ENCODE data around the gene BTN2A1.
"Not testable (repeated sequence)": the region's sequence is repeated elsewhere in the genome, so short reads cannot be mapped to it uniquely, and the experiment has no call there.

BTN2A1 gene

GRCh38 chr6:26459023-26459810, 1.5 kb downstream of the BTN2A1 start:
- TF ChIP-seq CTCF (IDR thresholded peaks at IDR 0.05; ENCODE audit: low read depth, low read length), result no peak
- no peak for DNase-seq (ENCODE audit: extremely low read depth, low read depth)

GRCh38 chr6:26461353-26461752, 3.6 kb downstream of the BTN2A1 start:
- not testable (repeated sequence) for DNase-seq (ENCODE audit: extremely low read depth, low read depth)

GRCh38 chr6:26464014-26464413, 6.3 kb downstream of the BTN2A1 start:
- no peak for DNase-seq (ENCODE audit: extremely low read depth, low read depth)
- no peak for TF ChIP-seq CTCF (IDR thresholded peaks at IDR 0.05; ENCODE audit: low read depth, low read length)

- no peak for TF ChIP-seq CTCF (IDR thresholded peaks at IDR 0.05; ENCODE audit: low read depth, low read length)
- DNase-seq (ENCODE audit: extremely low read depth, low read depth), result no peak
Measured at GRCh38 chr6:26464416-26465131, 6.8 kb downstream of the BTN2A1 start.

GRCh38 chr6:26465776-26466175, 8.0 kb downstream of the BTN2A1 start:
- DNase-seq (ENCODE audit: extremely low read depth, low read depth), result no peak
- TF ChIP-seq CTCF (IDR thresholded peaks at IDR 0.05; ENCODE audit: low read depth, low read length), result no peak

- no peak for TF ChIP-seq CTCF (IDR thresholded peaks at IDR 0.05; ENCODE audit: low read depth, low read length)
- DNase-seq (ENCODE audit: extremely low read depth, low read depth), result no peak
Measured at GRCh38 chr6:26468829-26469228, 11.1 kb downstream of the BTN2A1 start.

- DNase-seq (ENCODE audit: extremely low read depth, low read depth), result no peak
- no peak for TF ChIP-seq CTCF (IDR thresholded peaks at IDR 0.05; ENCODE audit: low read depth, low read length)
Measured at GRCh38 chr6:26470643-26471042, 12.9 kb downstream of the BTN2A1 start.
